ENCODE measurements around the gene TRIM67. TPM values are rescaled to one million over a fixed set of nuclear protein-coding genes. Genes with fewer than 3 reads are reported as not detected.

The TRIM67 gene
- total RNA-seq, 1 experiment from 2014 or later = not detected

DNA sequence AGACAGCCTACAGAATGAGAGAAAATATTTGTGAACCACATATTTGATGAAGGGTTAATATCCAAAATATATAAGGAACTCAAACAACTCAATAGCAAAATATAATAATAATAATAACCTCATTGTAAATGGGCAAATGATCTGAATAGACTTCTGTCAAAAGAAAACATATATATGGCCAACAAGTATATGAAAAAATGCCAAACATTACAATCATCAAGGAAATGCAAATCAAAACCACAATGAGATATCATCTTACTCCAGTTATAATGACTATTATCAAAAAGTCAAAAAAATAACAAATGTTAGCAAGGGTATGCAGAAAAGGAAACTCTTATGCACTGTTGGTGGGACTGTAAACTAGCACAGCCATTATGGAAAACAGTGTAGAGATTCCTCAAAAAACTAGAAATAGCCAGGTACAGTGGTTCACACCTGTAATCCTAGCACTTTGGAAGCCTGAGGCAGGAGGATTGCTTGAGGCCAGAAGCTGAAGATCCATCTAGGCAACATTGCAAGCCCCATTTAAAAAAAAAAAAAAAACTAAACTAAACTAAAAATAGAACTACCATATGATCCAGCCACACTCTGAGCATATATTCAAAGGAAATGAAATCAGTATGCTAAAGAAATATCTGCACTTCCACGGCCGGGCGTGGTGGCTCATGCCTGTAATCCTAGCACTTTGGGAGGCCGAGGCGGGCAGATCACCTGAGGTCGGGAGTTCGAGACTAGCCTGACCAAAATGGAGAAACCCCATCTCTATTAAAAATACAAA, 17.3 kb upstream of the TRIM67 start (continued):
- no peak for TF ChIP-seq TP53 (CRISPR knock-in tag; IDR thresholded peaks at IDR 0.05)
- TF ChIP-seq, protein P1, sequence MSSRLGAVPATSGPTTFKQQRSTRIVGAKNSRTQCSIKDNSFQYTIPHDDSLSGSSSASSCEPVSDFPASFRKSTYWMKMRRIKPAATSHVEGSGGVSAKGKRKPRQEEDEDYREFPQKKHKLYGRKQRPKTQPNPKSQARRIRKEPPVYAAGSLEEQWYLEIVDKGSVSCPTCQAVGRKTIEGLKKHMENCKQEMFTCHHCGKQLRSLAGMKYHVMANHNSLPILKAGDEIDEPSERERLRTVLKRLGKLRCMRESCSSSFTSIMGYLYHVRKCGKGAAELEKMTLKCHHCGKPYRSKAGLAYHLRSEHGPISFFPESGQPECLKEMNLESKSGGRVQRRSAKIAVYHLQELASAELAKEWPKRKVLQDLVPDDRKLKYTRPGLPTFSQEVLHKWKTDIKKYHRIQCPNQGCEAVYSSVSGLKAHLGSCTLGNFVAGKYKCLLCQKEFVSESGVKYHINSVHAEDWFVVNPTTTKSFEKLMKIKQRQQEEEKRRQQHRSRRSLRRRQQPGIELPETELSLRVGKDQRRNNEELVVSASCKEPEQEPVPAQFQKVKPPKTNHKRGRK (CRISPR knock-in tag; IDR thresholded peaks at IDR 0.05; ENCODE audit: borderline replicate concordance) = no peak
- TF ChIP-seq ZNF138 (CRISPR knock-in tag; conservative IDR thresholded peaks at IDR 0.05) = no peak
- TF ChIP-seq, protein P2, sequence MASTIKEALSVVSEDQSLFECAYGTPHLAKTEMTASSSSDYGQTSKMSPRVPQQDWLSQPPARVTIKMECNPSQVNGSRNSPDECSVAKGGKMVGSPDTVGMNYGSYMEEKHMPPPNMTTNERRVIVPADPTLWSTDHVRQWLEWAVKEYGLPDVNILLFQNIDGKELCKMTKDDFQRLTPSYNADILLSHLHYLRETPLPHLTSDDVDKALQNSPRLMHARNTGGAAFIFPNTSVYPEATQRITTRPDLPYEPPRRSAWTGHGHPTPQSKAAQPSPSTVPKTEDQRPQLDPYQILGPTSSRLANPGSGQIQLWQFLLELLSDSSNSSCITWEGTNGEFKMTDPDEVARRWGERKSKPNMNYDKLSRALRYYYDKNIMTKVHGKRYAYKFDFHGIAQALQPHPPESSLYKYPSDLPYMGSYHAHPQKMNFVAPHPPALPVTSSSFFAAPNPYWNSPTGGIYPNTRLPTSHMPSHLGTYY (CRISPR knock-in tag; IDR thresholded peaks at IDR 0.05) = no peak
- TF ChIP-seq FOXP1 (CRISPR knock-in tag; IDR thresholded peaks at IDR 0.05; ENCODE audit: borderline replicate concordance) = no peak
- no peak for TF ChIP-seq GABPB1 (CRISPR knock-in tag; IDR thresholded peaks at IDR 0.05)
- no peak for TF ChIP-seq EMX1 (CRISPR knock-in tag; IDR thresholded peaks at IDR 0.05)

DNA sequence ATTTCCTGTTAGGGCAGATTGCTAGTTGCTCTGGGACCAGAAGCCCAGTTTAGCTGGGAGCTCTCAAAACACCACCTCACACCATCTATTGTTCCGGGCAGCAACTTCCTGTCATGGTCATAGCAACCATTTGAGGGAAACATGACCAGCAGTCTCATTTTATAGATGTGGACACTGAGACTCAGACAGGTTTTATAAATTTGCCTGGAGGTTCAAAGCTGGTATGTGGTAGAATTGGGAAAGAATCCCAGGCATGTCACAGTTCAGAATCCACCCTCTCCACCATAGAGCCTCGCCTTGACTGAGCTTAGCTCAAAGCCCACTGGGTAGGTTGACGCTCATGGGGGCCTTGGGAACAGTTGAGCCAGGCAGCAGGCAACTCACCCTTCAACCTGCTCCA, 14.0 kb upstream of the TRIM67 start:
- CTCF ChIA-PET = no interaction called here
- peaks cover 60% of the 10 kb centered on the region for H3K27me3 Mint-ChIP-seq (ENCODE audit: low read depth)
- H3K9me3 Mint-ChIP-seq = peaks cover 28% of the 10 kb centered on the region
- DNase-seq (ENCODE audit: low spot score) (no peak), ATAC-seq (no peak)
- H3K27ac Mint-ChIP-seq = no peak overlapping the region
- H3K36me3 Mint-ChIP-seq = peaks cover 22% of the 10 kb centered on the region
- TF ChIP-seq, protein P1 (CRISPR knock-in tag; IDR thresholded peaks at IDR 0.05; ENCODE audit: borderline replicate concordance) = no peak
- TF ChIP-seq ZNF671 (CRISPR knock-in tag; IDR thresholded peaks at IDR 0.05) (no peak), SP1 (CRISPR knock-in tag; conservative IDR thresholded peaks at IDR 0.05) (no peak), NR3C1 (CRISPR knock-in tag; conservative IDR thresholded peaks at IDR 0.05; ENCODE audit: low read depth) (no peak), SMAD4 (CRISPR knock-in tag; IDR thresholded peaks at IDR 0.05) (no peak), GRHL2 (CRISPR knock-in tag; IDR thresholded peaks at IDR 0.05; ENCODE audit: insufficient replicate concordance, severe bottlenecking) (no peak), OVOL2 (CRISPR knock-in tag; IDR thresholded peaks at IDR 0.05; ENCODE audit: borderline replicate concordance) (no peak), NFYB (CRISPR knock-in tag; conservative IDR thresholded peaks at IDR 0.05; ENCODE audit: low read depth) (no peak), EMX1 (CRISPR knock-in tag; IDR thresholded peaks at IDR 0.05) (no peak)
- TF ChIP-seq, protein P3, sequence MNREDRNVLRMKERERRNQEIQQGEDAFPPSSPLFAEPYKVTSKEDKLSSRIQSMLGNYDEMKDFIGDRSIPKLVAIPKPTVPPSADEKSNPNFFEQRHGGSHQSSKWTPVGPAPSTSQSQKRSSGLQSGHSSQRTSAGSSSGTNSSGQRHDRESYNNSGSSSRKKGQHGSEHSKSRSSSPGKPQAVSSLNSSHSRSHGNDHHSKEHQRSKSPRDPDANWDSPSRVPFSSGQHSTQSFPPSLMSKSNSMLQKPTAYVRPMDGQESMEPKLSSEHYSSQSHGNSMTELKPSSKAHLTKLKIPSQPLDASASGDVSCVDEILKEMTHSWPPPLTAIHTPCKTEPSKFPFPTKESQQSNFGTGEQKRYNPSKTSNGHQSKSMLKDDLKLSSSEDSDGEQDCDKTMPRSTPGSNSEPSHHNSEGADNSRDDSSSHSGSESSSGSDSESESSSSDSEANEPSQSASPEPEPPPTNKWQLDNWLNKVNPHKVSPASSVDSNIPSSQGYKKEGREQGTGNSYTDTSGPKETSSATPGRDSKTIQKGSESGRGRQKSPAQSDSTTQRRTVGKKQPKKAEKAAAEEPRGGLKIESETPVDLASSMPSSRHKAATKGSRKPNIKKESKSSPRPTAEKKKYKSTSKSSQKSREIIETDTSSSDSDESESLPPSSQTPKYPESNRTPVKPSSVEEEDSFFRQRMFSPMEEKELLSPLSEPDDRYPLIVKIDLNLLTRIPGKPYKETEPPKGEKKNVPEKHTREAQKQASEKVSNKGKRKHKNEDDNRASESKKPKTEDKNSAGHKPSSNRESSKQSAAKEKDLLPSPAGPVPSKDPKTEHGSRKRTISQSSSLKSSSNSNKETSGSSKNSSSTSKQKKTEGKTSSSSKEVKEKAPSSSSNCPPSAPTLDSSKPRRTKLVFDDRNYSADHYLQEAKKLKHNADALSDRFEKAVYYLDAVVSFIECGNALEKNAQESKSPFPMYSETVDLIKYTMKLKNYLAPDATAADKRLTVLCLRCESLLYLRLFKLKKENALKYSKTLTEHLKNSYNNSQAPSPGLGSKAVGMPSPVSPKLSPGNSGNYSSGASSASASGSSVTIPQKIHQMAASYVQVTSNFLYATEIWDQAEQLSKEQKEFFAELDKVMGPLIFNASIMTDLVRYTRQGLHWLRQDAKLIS (CRISPR knock-in tag; IDR thresholded peaks at IDR 0.05; ENCODE audit: borderline replicate concordance) = no peak
- TF ChIP-seq, protein P4, sequence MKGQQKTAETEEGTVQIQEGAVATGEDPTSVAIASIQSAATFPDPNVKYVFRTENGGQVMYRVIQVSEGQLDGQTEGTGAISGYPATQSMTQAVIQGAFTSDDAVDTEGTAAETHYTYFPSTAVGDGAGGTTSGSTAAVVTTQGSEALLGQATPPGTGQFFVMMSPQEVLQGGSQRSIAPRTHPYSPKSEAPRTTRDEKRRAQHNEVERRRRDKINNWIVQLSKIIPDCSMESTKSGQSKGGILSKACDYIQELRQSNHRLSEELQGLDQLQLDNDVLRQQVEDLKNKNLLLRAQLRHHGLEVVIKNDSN (CRISPR knock-in tag; IDR thresholded peaks at IDR 0.05) = no peak
- TF ChIP-seq, protein P5, sequence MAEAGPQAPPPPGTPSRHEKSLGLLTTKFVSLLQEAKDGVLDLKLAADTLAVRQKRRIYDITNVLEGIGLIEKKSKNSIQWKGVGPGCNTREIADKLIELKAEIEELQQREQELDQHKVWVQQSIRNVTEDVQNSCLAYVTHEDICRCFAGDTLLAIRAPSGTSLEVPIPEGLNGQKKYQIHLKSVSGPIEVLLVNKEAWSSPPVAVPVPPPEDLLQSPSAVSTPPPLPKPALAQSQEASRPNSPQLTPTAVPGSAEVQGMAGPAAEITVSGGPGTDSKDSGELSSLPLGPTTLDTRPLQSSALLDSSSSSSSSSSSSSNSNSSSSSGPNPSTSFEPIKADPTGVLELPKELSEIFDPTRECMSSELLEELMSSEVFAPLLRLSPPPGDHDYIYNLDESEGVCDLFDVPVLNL (CRISPR knock-in tag; IDR thresholded peaks at IDR 0.05; ENCODE audit: borderline replicate concordance, low read depth) = no peak
- TF ChIP-seq, protein P6, sequence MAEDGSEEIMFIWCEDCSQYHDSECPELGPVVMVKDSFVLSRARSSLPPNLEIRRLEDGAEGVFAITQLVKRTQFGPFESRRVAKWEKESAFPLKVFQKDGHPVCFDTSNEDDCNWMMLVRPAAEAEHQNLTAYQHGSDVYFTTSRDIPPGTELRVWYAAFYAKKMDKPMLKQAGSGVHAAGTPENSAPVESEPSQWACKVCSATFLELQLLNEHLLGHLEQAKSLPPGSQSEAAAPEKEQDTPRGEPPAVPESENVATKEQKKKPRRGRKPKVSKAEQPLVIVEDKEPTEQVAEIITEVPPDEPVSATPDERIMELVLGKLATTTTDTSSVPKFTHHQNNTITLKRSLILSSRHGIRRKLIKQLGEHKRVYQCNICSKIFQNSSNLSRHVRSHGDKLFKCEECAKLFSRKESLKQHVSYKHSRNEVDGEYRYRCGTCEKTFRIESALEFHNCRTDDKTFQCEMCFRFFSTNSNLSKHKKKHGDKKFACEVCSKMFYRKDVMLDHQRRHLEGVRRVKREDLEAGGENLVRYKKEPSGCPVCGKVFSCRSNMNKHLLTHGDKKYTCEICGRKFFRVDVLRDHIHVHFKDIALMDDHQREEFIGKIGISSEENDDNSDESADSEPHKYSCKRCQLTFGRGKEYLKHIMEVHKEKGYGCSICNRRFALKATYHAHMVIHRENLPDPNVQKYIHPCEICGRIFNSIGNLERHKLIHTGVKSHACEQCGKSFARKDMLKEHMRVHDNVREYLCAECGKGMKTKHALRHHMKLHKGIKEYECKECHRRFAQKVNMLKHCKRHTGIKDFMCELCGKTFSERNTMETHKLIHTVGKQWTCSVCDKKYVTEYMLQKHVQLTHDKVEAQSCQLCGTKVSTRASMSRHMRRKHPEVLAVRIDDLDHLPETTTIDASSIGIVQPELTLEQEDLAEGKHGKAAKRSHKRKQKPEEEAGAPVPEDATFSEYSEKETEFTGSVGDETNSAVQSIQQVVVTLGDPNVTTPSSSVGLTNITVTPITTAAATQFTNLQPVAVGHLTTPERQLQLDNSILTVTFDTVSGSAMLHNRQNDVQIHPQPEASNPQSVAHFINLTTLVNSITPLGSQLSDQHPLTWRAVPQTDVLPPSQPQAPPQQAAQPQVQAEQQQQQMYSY (CRISPR knock-in tag; IDR thresholded peaks at IDR 0.05) = no peak
- no peak overlapping the region for H3K4me3 Mint-ChIP-seq
- POLR2A ChIA-PET = no interaction called here
- H3K4me1 Mint-ChIP-seq = no peaks in the 10 kb centered on the region
